SK-N-SH (cell line): Measurements from ENCODE around the gene TMEM140. TPM values are rescaled to one million over a fixed set of nuclear protein-coding genes. Genes with fewer than 3 reads are reported as not detected.

Experiments used
- CTCF ChIA-PET: fragments of 300-600, 350-600 bp; formaldehyde crosslinking; extraction: SDS; loops from one replicate; lab custom pipeline; 2021; lab: Yijun Ruan, JAX
- POLR2A ChIA-PET: fragments of 350-600 bp; sonication (Branson Sonifier 250); formaldehyde crosslinking; extraction: SDS; loops from one replicate; lab custom pipeline; 2020; ENCODE audit warnings: antibody characterized with exemption, inconsistent platforms; lab: Yijun Ruan, JAX
- DNase-seq: peaks from one replicate; pipeline ENCODE4 v3.0.0; 2012
- H2AFZ ChIP-seq: fragments of 200-600 bp; sonication (generic); 2 replicates; pipeline ENCODE4 v1.8.1; 2016; ENCODE audit warnings: antibody characterized with exemption, mild to moderate bottlenecking, low read depth
- H3F3A ChIP-seq: fragments of 200-600 bp; sonication (generic); replicated peaks from 2 replicates; pipeline ENCODE3; 2016; ENCODE audit warnings: antibody characterized with exemption, mild to moderate bottlenecking; ENCODE audit not compliant: insufficient read depth
- H3K27ac ChIP-seq, 2 experiments: fragments of 200-500 bp in 1 of 2; fragments of 200-600 bp in 1 of 2; sonication (Bioruptor generic) in 1 of 2; sonication (generic), shearing (Covaris generic) in 1 of 2; 2 replicates each; pipeline versions ENCODE4 v1.5.1 to v1.6.1; 2014 to 2016; ENCODE audit warnings: low read depth in 2 of 2, inconsistent platforms in 1 of 2, low read length in 1 of 2, mild to moderate bottlenecking in 1 of 2, mixed read lengths in 1 of 2
- H3K27me3 ChIP-seq: fragments of 200-600 bp; sonication (generic), shearing (Covaris generic); 2 replicates; pipeline ENCODE4 v1.6.1; 2016; ENCODE audit warnings: mixed run types; ENCODE audit not compliant: insufficient read depth
- H3K36me3 ChIP-seq, 2 experiments: fragments of 200-500 bp in 1 of 2; fragments of 200-600 bp in 1 of 2; sonication (Bioruptor generic) in 1 of 2; sonication (generic) in 1 of 2; replicated peaks in 1 of 2; 2 replicates each; pipeline versions ENCODE3 to v1.5.1; 2014 to 2016; ENCODE audit warnings: low read length in 1 of 2, mild to moderate bottlenecking in 1 of 2; ENCODE audit not compliant: insufficient read depth in 2 of 2, control insufficient read depth in 1 of 2
- H3K4me1 ChIP-seq, 2 experiments: fragments of 200-500 bp in 1 of 2; fragments of 200-600 bp in 1 of 2; sonication (Bioruptor generic) in 1 of 2; sonication (generic), shearing (Covaris generic) in 1 of 2; 2 replicates each; pipeline versions ENCODE4 v1.5.1 to v1.6.1; 2014 to 2016; ENCODE audit warnings: low read depth in 1 of 2, low read length in 1 of 2, mixed run types in 1 of 2; ENCODE audit not compliant: insufficient read depth in 2 of 2, control insufficient read depth in 1 of 2
- H3K4me2 ChIP-seq: fragments of 200-600 bp; sonication (generic), shearing (Covaris generic); 2 replicates; pipeline ENCODE4 v1.6.1; 2017; ENCODE audit warnings: mixed run types
- H3K4me3 ChIP-seq, 2 experiments: fragments of 200-500 bp in 1 of 2; fragments of 200-600 bp in 1 of 2; sonication (Bioruptor generic) in 1 of 2; sonication (generic), shearing (Covaris generic) in 1 of 2; 2 replicates each; pipeline versions ENCODE4 v1.5.1 to v1.8.1; 2014 to 2016; ENCODE audit warnings: low read depth in 2 of 2, inconsistent platforms in 1 of 2, low read length in 1 of 2, mild to moderate bottlenecking in 1 of 2, mixed read lengths in 1 of 2, moderate library complexity in 1 of 2
- H3K79me2 ChIP-seq: fragments of 200-600 bp; sonication (generic); 2 replicates; pipeline ENCODE4 v1.8.1; 2017; ENCODE audit warnings: mild to moderate bottlenecking; ENCODE audit not compliant: insufficient read depth
- H3K9ac ChIP-seq: fragments of 200-600 bp; sonication (generic); 2 replicates; pipeline ENCODE4 v1.6.1; 2017; ENCODE audit warnings: mixed run types
- H3K9me2 ChIP-seq: fragments of 200-600 bp; sonication (generic); 2 replicates; pipeline ENCODE4 v1.6.1; 2017; ENCODE audit warnings: mixed run types
- H3K9me3 ChIP-seq: fragments of 200-600 bp; sonication (generic); 2 replicates; pipeline ENCODE4 v1.6.1; 2017; ENCODE audit warnings: mixed run types, mild to moderate bottlenecking, moderate library complexity
- H4K20me1 ChIP-seq: fragments of 200-600 bp; sonication (generic); 2 replicates; pipeline ENCODE4 v1.6.1; 2017; ENCODE audit warnings: mild to moderate bottlenecking, mixed run types; ENCODE audit not compliant: insufficient read depth
- CHD2 ChIP-seq: fragments of 150-350 bp; IDR thresholded peaks from 2 replicates; pipeline ENCODE4 v1.6.1; 2018; ENCODE audit warnings: low read length; ENCODE audit not compliant: partially characterized antibody
- ELF1 ChIP-seq: IDR thresholded peaks from 2 replicates; pipeline ENCODE4 v1.4.0; 2012
- EP300 ChIP-seq, 2 experiments: IDR thresholded peaks; 2 replicates each; pipeline versions ENCODE4 v1.4.0 to v1.6.1; 2012; ENCODE audit warnings: borderline replicate concordance in 1 of 2, low read depth in 1 of 2, low read length in 1 of 2
- FOXJ3 ChIP-seq: sonication (generic); formaldehyde crosslinking; IDR thresholded peaks from 2 replicates; pipeline ENCODE4 v1.5.1; 2020; ENCODE audit warnings: mild to moderate bottlenecking, missing genetic modification reagents
- GATA2 ChIP-seq: sonication (generic); formaldehyde crosslinking; IDR thresholded peaks from 2 replicates; pipeline ENCODE4 v1.5.0; 2020; ENCODE audit warnings: mild to moderate bottlenecking, missing genetic modification reagents
- MEF2A ChIP-seq: IDR thresholded peaks from 2 replicates; pipeline ENCODE4 v1.4.0; 2012; ENCODE audit warnings: low read depth, borderline replicate concordance
- MXI1 ChIP-seq: IDR thresholded peaks from 2 replicates; pipeline ENCODE4 v1.6.1; 2012; ENCODE audit warnings: mild to moderate bottlenecking, low read depth, low read length, improper control_type of control experiment
- NRF1 ChIP-seq: IDR thresholded peaks from 2 replicates; pipeline ENCODE4 v1.6.1; 2012; ENCODE audit warnings: low read depth, mild to moderate bottlenecking, low read length
- POLR2AphosphoS5 ChIP-seq: IDR thresholded peaks from 2 replicates; pipeline ENCODE4 v1.6.1; 2012; ENCODE audit warnings: low read depth, low read length
- RAD21 ChIP-seq: IDR thresholded peaks from 2 replicates; pipeline ENCODE4 v1.6.1; 2012; ENCODE audit warnings: mild to moderate bottlenecking, low read length
- RFX5 ChIP-seq: IDR thresholded peaks from 2 replicates; pipeline ENCODE4 v1.6.1; 2012; ENCODE audit warnings: mild to moderate bottlenecking, improper control_type of control experiment, low read length
- RXRA ChIP-seq: IDR thresholded peaks from 2 replicates; pipeline ENCODE4 v1.4.0; 2012; ENCODE audit warnings: low read depth, mild to moderate bottlenecking, borderline replicate concordance
- SIN3A ChIP-seq: IDR thresholded peaks from 2 replicates; pipeline ENCODE4 v1.6.1; 2012; ENCODE audit warnings: low read depth, mild to moderate bottlenecking, low read length, moderate library complexity, borderline replicate concordance
- TAF1 ChIP-seq: IDR thresholded peaks from 2 replicates; pipeline ENCODE4 v1.6.1; 2012; ENCODE audit warnings: low read depth, mild to moderate bottlenecking, low read length, moderate library complexity, borderline replicate concordance
- TEAD4 ChIP-seq: IDR thresholded peaks from 2 replicates; pipeline ENCODE4 v1.4.0; 2012; ENCODE audit warnings: mild to moderate bottlenecking, borderline replicate concordance; ENCODE audit not compliant: insufficient read depth
- YY1 ChIP-seq: IDR thresholded peaks from 2 replicates; pipeline ENCODE4 v1.4.0; 2012; ENCODE audit warnings: low read depth, mild to moderate bottlenecking
- WGBS: methylation state at CpG from one replicate; pipeline ENCODE4 v1.1.6; 2017; ENCODE audit warnings: low lambda C conversion rate; 5-methylcytosine and 5-hydroxymethylcytosine counted together
- polyA plus RNA-seq, 3 experiments: library from polyadenylated mRNA; depleted of rRNA; stranded (reverse); fragments of >200 nt; gene quantifications; 2 replicates each; pipeline ENCODE4 v1.2.3, GENCODE V29; 2012
- TF ChIP-seq, protein P1 (sequence below): fragments of 200-600 bp; sonication (generic); IDR thresholded peaks from 2 replicates; pipeline ENCODE4 v1.6.1; 2017; ENCODE audit warnings: antibody characterized with exemption, mild to moderate bottlenecking, moderate library complexity
- TF ChIP-seq, protein P2 (sequence below): IDR thresholded peaks from 2 replicates; pipeline ENCODE4 v1.6.1; 2012; ENCODE audit warnings: mild to moderate bottlenecking, low read depth, low read length, moderate library complexity
- TF ChIP-seq, protein P3 (sequence below): IDR thresholded peaks from 2 replicates; pipeline ENCODE4 v1.4.0; 2012; ENCODE audit warnings: low read depth, borderline replicate concordance
- TF ChIP-seq, protein P4 (sequence below): fragments of 150-350 bp; IDR thresholded peaks from 2 replicates; pipeline ENCODE4 v1.6.1; 2017; ENCODE audit warnings: antibody characterized with exemption, low read length, low read depth, borderline replicate concordance

TMEM140 gene
- polyA plus RNA-seq, 1 of the 3 experiments (the other 2 are of a cell fraction): 0.12 TPM

DNA sequence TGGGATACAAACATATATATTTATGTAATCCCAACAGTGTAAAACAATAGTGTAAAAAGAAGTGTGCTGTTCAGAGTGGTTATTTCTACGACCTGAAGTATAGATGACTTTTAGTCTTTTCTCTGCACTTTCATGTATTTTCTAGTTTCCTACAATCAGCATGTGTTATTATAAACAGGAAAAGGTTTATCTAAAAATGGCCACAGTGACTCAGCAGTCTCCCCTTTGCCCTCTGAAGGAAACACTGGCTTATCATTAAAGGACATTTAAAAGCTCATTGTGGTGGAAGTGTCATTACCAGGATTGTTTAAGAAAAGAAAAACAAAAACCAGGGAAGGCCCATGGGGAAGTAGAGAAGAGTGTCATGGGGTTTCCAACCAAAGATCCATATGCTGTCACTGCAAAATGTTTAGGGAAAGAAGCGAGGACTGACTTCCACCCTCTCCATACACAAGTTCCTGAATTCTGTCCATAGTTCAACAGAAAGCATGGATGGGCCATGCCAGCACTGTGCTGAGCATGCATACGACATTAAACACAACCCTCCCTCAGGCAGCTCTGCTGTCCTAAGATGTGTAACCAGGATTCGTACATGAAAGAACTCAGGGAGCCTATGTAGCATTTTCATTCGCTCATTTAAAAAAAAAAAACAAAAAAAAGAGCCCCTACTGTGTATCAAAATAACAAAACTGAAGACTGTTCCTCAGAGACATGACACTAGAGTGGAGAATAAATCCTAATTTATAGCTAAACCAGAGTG, 12.4 kb downstream of the TMEM140 start:
- Histone ChIP-seq H3K36me3 (peaks cover 13% of the 10 kb centered on the region in 2 experiments), H3K4me2 (no peak overlapping the region), H3K9ac (no peak overlapping the region), H3K9me3 (no peaks in the 10 kb centered on the region; the same call in 1 of the 2 replicates), H4K20me1 (no peaks in the 10 kb centered on the region), H3K79me2 (no peaks in the 10 kb centered on the region), H3K4me1 (peaks cover 4 to 11% of the 10 kb centered on the region in 2 experiments; a peak in 3 of 4 replicates), H2AFZ (peak overlapping the region; percentile 8; the same call in 1 of the 2 replicates), H3K27me3 (no peaks in the 10 kb centered on the region), H3K27ac (peak overlapping the region; percentile 21 to 23; a peak in 2 of 4 replicates), H3F3A (peaks cover 6% of the 10 kb centered on the region), H3K4me3 (no peak overlapping the region), H3K9me2 (no peaks in the 10 kb centered on the region)
- 94% methylated on average over 5 of the region's 5 CpGs for WGBS
- POLR2A ChIA-PET: interaction anchor here (0.9 kb wide), 1 partner anchor 174 kb away, joined by 3 read pairs; the partner anchor contains the start of gene AGBL3
- CTCF ChIA-PET: interaction anchor here (1.1 to 1.5 kb wide), 2 partner anchors 11 to 13 kb away, joined by 5 read pairs; partner anchors contain the start of genes CYREN and TMEM140
- TF ChIP-seq MEF2A: no peak
- TF ChIP-seq, protein P1, sequence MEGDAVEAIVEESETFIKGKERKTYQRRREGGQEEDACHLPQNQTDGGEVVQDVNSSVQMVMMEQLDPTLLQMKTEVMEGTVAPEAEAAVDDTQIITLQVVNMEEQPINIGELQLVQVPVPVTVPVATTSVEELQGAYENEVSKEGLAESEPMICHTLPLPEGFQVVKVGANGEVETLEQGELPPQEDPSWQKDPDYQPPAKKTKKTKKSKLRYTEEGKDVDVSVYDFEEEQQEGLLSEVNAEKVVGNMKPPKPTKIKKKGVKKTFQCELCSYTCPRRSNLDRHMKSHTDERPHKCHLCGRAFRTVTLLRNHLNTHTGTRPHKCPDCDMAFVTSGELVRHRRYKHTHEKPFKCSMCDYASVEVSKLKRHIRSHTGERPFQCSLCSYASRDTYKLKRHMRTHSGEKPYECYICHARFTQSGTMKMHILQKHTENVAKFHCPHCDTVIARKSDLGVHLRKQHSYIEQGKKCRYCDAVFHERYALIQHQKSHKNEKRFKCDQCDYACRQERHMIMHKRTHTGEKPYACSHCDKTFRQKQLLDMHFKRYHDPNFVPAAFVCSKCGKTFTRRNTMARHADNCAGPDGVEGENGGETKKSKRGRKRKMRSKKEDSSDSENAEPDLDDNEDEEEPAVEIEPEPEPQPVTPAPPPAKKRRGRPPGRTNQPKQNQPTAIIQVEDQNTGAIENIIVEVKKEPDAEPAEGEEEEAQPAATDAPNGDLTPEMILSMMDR: no peak
- TF ChIP-seq, protein P2, sequence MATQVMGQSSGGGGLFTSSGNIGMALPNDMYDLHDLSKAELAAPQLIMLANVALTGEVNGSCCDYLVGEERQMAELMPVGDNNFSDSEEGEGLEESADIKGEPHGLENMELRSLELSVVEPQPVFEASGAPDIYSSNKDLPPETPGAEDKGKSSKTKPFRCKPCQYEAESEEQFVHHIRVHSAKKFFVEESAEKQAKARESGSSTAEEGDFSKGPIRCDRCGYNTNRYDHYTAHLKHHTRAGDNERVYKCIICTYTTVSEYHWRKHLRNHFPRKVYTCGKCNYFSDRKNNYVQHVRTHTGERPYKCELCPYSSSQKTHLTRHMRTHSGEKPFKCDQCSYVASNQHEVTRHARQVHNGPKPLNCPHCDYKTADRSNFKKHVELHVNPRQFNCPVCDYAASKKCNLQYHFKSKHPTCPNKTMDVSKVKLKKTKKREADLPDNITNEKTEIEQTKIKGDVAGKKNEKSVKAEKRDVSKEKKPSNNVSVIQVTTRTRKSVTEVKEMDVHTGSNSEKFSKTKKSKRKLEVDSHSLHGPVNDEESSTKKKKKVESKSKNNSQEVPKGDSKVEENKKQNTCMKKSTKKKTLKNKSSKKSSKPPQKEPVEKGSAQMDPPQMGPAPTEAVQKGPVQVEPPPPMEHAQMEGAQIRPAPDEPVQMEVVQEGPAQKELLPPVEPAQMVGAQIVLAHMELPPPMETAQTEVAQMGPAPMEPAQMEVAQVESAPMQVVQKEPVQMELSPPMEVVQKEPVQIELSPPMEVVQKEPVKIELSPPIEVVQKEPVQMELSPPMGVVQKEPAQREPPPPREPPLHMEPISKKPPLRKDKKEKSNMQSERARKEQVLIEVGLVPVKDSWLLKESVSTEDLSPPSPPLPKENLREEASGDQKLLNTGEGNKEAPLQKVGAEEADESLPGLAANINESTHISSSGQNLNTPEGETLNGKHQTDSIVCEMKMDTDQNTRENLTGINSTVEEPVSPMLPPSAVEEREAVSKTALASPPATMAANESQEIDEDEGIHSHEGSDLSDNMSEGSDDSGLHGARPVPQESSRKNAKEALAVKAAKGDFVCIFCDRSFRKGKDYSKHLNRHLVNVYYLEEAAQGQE: no peak
- TF ChIP-seq RFX5: no peak
- TF ChIP-seq ELF1: no peak
- TF ChIP-seq, protein P3, sequence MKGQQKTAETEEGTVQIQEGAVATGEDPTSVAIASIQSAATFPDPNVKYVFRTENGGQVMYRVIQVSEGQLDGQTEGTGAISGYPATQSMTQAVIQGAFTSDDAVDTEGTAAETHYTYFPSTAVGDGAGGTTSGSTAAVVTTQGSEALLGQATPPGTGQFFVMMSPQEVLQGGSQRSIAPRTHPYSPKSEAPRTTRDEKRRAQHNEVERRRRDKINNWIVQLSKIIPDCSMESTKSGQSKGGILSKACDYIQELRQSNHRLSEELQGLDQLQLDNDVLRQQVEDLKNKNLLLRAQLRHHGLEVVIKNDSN: no peak
- no peak for TF ChIP-seq RAD21
- TF ChIP-seq TAF1: no peak
- no peak for TF ChIP-seq FOXJ3
- TF ChIP-seq YY1: no peak
- no peak for TF ChIP-seq POLR2AphosphoS5
- TF ChIP-seq GATA2 (CRISPR knock-in tag): no peak
- TF ChIP-seq, protein P4, sequence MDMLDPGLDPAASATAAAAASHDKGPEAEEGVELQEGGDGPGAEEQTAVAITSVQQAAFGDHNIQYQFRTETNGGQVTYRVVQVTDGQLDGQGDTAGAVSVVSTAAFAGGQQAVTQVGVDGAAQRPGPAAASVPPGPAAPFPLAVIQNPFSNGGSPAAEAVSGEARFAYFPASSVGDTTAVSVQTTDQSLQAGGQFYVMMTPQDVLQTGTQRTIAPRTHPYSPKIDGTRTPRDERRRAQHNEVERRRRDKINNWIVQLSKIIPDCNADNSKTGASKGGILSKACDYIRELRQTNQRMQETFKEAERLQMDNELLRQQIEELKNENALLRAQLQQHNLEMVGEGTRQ: no peak
- no peak for TF ChIP-seq SIN3A
- no peak for TF ChIP-seq CHD2
- no peak for TF ChIP-seq MXI1
- no peak for TF ChIP-seq TEAD4
- no peak for TF ChIP-seq EP300 (IDR thresholded peaks at IDR 0.05; ENCODE audit: borderline replicate concordance in 1 of 2, low read depth in 1 of 2, low read length in 1 of 2)
- TF ChIP-seq RXRA: no peak
- no peak for TF ChIP-seq NRF1
- DNase-seq: no peak
